A673 (cell line): ENCODE data around the gene PSMF1.

Experiments
- EZH2 ChIP-seq: fragments of 200-600 bp; sonication (generic); IDR thresholded peaks from 2 replicates; pipeline ENCODE4 v1.6.1; 2017; ENCODE audit warnings: borderline replicate concordance, low read depth, mild to moderate bottlenecking, mixed read lengths, antibody characterized with exemption, low read length; ENCODE audit not compliant: poor library complexity, severe bottlenecking
- TF ChIP-seq, protein P1 (sequence below): fragments of 300-800, 200-600 bp; sonication (generic); conservative IDR thresholded peaks from 2 replicates; pipeline ENCODE4 v1.5.1; 2017; ENCODE audit warnings: low read depth, mild to moderate bottlenecking, antibody characterized with exemption, low read length, moderate library complexity, mixed read lengths

DNA sequence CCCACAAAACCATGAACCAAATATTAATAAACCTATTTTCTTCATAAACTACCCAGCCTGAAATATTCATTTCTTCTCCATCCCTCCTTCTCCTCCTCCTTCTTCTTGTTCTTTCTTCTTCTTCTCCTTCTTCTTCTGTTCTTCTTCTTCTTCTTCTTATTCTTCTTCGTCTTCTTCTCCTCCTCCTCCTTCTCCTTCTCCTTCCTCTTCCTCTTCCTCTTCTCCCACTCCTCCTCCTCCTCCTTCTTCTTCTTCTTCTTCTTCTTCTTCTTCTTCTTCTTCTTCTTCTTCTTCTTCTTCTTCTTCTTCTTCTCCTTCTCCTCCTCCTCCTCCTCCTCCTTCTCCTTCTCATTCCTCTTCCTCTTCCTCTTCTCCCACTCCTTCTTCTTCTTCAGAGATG lies 71.4 kb downstream of the PSMF1 start:
- TF ChIP-seq, protein P1, sequence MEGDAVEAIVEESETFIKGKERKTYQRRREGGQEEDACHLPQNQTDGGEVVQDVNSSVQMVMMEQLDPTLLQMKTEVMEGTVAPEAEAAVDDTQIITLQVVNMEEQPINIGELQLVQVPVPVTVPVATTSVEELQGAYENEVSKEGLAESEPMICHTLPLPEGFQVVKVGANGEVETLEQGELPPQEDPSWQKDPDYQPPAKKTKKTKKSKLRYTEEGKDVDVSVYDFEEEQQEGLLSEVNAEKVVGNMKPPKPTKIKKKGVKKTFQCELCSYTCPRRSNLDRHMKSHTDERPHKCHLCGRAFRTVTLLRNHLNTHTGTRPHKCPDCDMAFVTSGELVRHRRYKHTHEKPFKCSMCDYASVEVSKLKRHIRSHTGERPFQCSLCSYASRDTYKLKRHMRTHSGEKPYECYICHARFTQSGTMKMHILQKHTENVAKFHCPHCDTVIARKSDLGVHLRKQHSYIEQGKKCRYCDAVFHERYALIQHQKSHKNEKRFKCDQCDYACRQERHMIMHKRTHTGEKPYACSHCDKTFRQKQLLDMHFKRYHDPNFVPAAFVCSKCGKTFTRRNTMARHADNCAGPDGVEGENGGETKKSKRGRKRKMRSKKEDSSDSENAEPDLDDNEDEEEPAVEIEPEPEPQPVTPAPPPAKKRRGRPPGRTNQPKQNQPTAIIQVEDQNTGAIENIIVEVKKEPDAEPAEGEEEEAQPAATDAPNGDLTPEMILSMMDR, result no peak
- TF ChIP-seq EZH2, result no peak
